HUES48 (cell line): ENCODE results near the gene ANKRD37.

Experiments used
- H3K27ac ChIP-seq: one replicate; pipeline ENCODE4 v1.7.0; 2013; ENCODE audit warnings: low read depth, low read length, inconsistent platforms
- H3K27me3 ChIP-seq: 2 replicates; pipeline ENCODE4 v1.6.1; 2013; ENCODE audit warnings: mild to moderate bottlenecking, low read length; ENCODE audit not compliant: control insufficient read depth, insufficient read depth
- H3K36me3 ChIP-seq: 2 replicates; pipeline ENCODE4 v1.6.1; 2013; ENCODE audit warnings: low read length; ENCODE audit not compliant: control insufficient read depth, insufficient read depth
- H3K4me1 ChIP-seq: 2 replicates; pipeline ENCODE4 v1.6.1; 2013; ENCODE audit warnings: mild to moderate bottlenecking, low read length; ENCODE audit not compliant: control insufficient read depth, insufficient read depth
- H3K4me3 ChIP-seq: 2 replicates; pipeline ENCODE4 v1.5.1; 2013; ENCODE audit warnings: mild to moderate bottlenecking, low read depth, low read length
- H3K9ac ChIP-seq: 2 replicates; pipeline ENCODE4 v1.6.1; 2013; ENCODE audit warnings: mild to moderate bottlenecking, low read depth, low read length, moderate library complexity
- H3K9me3 ChIP-seq: 2 replicates; pipeline ENCODE4 v1.6.1; 2013; ENCODE audit warnings: low read length; ENCODE audit not compliant: control insufficient read depth, insufficient read depth

Gene ANKRD37

GRCh38 chr4:185421366-185422124 lies 24.9 kb downstream of the ANKRD37 start:
- peaks cover 5% of the 10 kb centered on the region; the same call in 1 of the 2 replicates for H3K4me1 ChIP-seq
- peaks cover 43% of the 10 kb centered on the region for H3K36me3 ChIP-seq
- H3K9ac ChIP-seq = no peak overlapping the region
- no peak overlapping the region for H3K4me3 ChIP-seq
- no peak overlapping the region for H3K27ac ChIP-seq
- no peaks in the 10 kb centered on the region for H3K9me3 ChIP-seq
- H3K27me3 ChIP-seq = no peaks in the 10 kb centered on the region

GRCh38 chr4:185424905-185425646 lies 28.4 kb downstream of the ANKRD37 start:
- Histone ChIP-seq H3K36me3 (peaks cover 23% of the 10 kb centered on the region), H3K9ac (peak overlapping the region; percentile 99), H3K27ac (peak overlapping the region; percentile 91), H3K27me3 (no peaks in the 10 kb centered on the region), H3K4me3 (peak overlapping the region; percentile 79), H3K4me1 (peaks cover 5% of the 10 kb centered on the region; the same call in 1 of the 2 replicates), H3K9me3 (no peaks in the 10 kb centered on the region)

GRCh38 chr4:185425647-185426352 lies 29.2 kb downstream of the ANKRD37 start, which contains the start of gene UFSP2:
UFSP2 (minus strand) TSS chr4:185425964; CDS start chr4:185425868, 96 bp downstream.
- no peaks in the 10 kb centered on the region for H3K9me3 ChIP-seq
- H3K36me3 ChIP-seq = peaks cover 16% of the 10 kb centered on the region
- H3K9ac ChIP-seq = peak within 1 kb of the TSS; percentile 99
- peak within 1 kb of the TSS; percentile 79 for H3K4me3 ChIP-seq
- peak within 1 kb of the TSS; percentile 91 for H3K27ac ChIP-seq
- H3K27me3 ChIP-seq = no peaks in the 10 kb centered on the region
- H3K4me1 ChIP-seq = peaks cover 5% of the 10 kb centered on the region; the same call in 1 of the 2 replicates

- no peaks in the 10 kb centered on the region for H3K27me3 ChIP-seq
- H3K9ac ChIP-seq = no peak overlapping the region
- no peak overlapping the region for H3K4me3 ChIP-seq
- no peaks in the 10 kb centered on the region for H3K9me3 ChIP-seq
- peaks cover 3% of the 10 kb centered on the region; the same call in 1 of the 2 replicates for H3K36me3 ChIP-seq
- peaks cover 5% of the 10 kb centered on the region; the same call in 1 of the 2 replicates for H3K4me1 ChIP-seq
- H3K27ac ChIP-seq = no peak overlapping the region
These were observed 30.5 kb downstream of the ANKRD37 start for GRCh38 chr4:185426960-185427688.

GRCh38 chr4:185429660-185430059 lies 33.0 kb downstream of the ANKRD37 start:
- Histone ChIP-seq H3K9ac (no peak overlapping the region), H3K36me3 (no peaks in the 10 kb centered on the region), H3K9me3 (no peaks in the 10 kb centered on the region), H3K4me3 (no peak overlapping the region), H3K27me3 (no peaks in the 10 kb centered on the region), H3K4me1 (peaks cover 4% of the 10 kb centered on the region; the same call in 1 of the 2 replicates), H3K27ac (no peak overlapping the region)

GRCh38 chr4:185435466-185435865 lies 38.8 kb downstream of the ANKRD37 start:
- H3K9ac ChIP-seq = no peak overlapping the region
- no peaks in the 10 kb centered on the region for H3K9me3 ChIP-seq
- H3K27ac ChIP-seq = no peak overlapping the region
- no peaks in the 10 kb centered on the region for H3K36me3 ChIP-seq
- no peaks in the 10 kb centered on the region for H3K4me1 ChIP-seq
- H3K27me3 ChIP-seq = no peaks in the 10 kb centered on the region
- no peak overlapping the region for H3K4me3 ChIP-seq

GRCh38 chr4:185437809-185438208 lies 41.2 kb downstream of the ANKRD37 start:
- no peaks in the 10 kb centered on the region for H3K36me3 ChIP-seq

GRCh38 chr4:185441479-185441878 lies 44.8 kb downstream of the ANKRD37 start:
- Histone ChIP-seq H3K27me3 (no peaks in the 10 kb centered on the region), H3K9ac (no peak overlapping the region), H3K9me3 (no peaks in the 10 kb centered on the region), H3K36me3 (no peaks in the 10 kb centered on the region), H3K4me1 (no peaks in the 10 kb centered on the region), H3K4me3 (no peak overlapping the region), H3K27ac (no peak overlapping the region)

More at GRCh38 chr4:185437809-185438208, 41.2 kb downstream of the ANKRD37 start:
- Histone ChIP-seq H3K9ac (no peak overlapping the region), H3K27me3 (no peaks in the 10 kb centered on the region), H3K4me1 (no peaks in the 10 kb centered on the region), H3K27ac (no peak overlapping the region), H3K9me3 (no peaks in the 10 kb centered on the region), H3K4me3 (no peak overlapping the region)

GRCh38 chr4:185445209-185445608 lies 48.6 kb downstream of the ANKRD37 start:
- Histone ChIP-seq H3K36me3 (no peaks in the 10 kb centered on the region), H3K27ac (no peak overlapping the region), H3K9ac (no peak overlapping the region), H3K9me3 (no peaks in the 10 kb centered on the region), H3K27me3 (no peaks in the 10 kb centered on the region), H3K4me1 (no peaks in the 10 kb centered on the region), H3K4me3 (no peak overlapping the region)
